Calu3 (cell line): ENCODE measurements around the gene CLPTM1. TPM values are rescaled to one million over a fixed set of nuclear protein-coding genes. Genes with fewer than 3 reads are reported as not detected.

ENCODE experiments used
- Bru-seq: library from RNA; stranded (reverse); fragments of 400-500 nt; gene quantifications from one replicate; lab custom pipeline; 2021; lab: Mats Ljungman, UMichigan
- BruChase-seq, 2 experiments: library from RNA; stranded (reverse); fragments of 400-500 nt; gene quantifications; one replicate each; lab custom pipeline; 2021; lab: Mats Ljungman, UMichigan
- BruUV-seq: library from RNA; stranded (reverse); fragments of 400-500 nt; replicated peaks from 2 replicates; lab custom pipeline; 2021; lab: Mats Ljungman, UMichigan
- CTCF ChIA-PET: fragments of 300-600 bp; sonication (Branson Sonifier 250); formaldehyde crosslinking; loops from one replicate; lab custom pipeline; 2022; ENCODE audit warnings: antibody characterized with exemption; lab: Charles Lee
- DNase-seq: peaks from one replicate; pipeline ENCODE4 v3.0.0; 2022
- H3K27ac Mint-ChIP-seq: one replicate; pipeline ENCODE4 v1.8.0; 2022; ENCODE audit warnings: mixed read lengths; ENCODE audit not compliant: unreplicated experiment
- H3K27me3 Mint-ChIP-seq: one replicate; pipeline ENCODE4 v1.8.0; 2022; ENCODE audit warnings: mixed read lengths; ENCODE audit not compliant: unreplicated experiment
- H3K36me3 Mint-ChIP-seq: one replicate; pipeline ENCODE4 v1.8.0; 2022; ENCODE audit warnings: mild to moderate bottlenecking, moderate library complexity, mixed read lengths; ENCODE audit not compliant: insufficient read depth, unreplicated experiment
- H3K4me1 Mint-ChIP-seq: one replicate; pipeline ENCODE4 v1.8.0; 2022; ENCODE audit warnings: mild to moderate bottlenecking, low read depth, mixed read lengths; ENCODE audit not compliant: unreplicated experiment
- H3K4me3 Mint-ChIP-seq: one replicate; pipeline ENCODE4 v1.8.0; 2022; ENCODE audit warnings: mild to moderate bottlenecking, low read depth, moderate library complexity, mixed read lengths; ENCODE audit not compliant: unreplicated experiment
- H3K9me3 Mint-ChIP-seq: one replicate; pipeline ENCODE4 v1.8.0; 2022; ENCODE audit warnings: low read depth, mixed read lengths; ENCODE audit not compliant: unreplicated experiment
- CTCF ChIP-seq: fragments of 200-600 bp; IDR thresholded peaks from one replicate; pipeline ENCODE4 v1.8.0; 2022; ENCODE audit warnings: antibody characterized with exemption; ENCODE audit not compliant: unreplicated experiment
- intact Hi-C: fragments of 100-400 bp; cut with micrococcal nuclease; formaldehyde crosslinking; loops from one replicate; pipeline ENCODE4 v1.10.0; 2022; ENCODE audit not compliant: unreplicated experiment
- long read RNA-seq: library from polyadenylated mRNA; stranded (forward); transcript quantifications from one replicate; pipeline ENCODE4 v2.0.0, GENCODE V29; 2022
- total RNA-seq: library from RNA; stranded (reverse); gene quantifications from 2 replicates; pipeline ENCODE4 v1.2.3, GENCODE V29; 2022

CLPTM1 gene
- total RNA-seq = 172 and 183 TPM in 2 replicates
- Bru-seq, nascent RNA = percentile 69 among the genes with signal in this experiment
- percentile 83 among the genes with signal in this experiment for BruChase-seq, experiment 1, labeled RNA remaining after a 6-hour chase
- BruChase-seq, experiment 2, labeled RNA remaining after a 2-hour chase = percentile 73 among the genes with signal in this experiment
- long read RNA-seq, transcript CLPTM1-201 (14 exons, 2,604 nt) = major isoform, 46 of 59 reads
- long read RNA-seq, partial matches to known transcripts = 2 of 59 reads
- long read RNA-seq, other reads (novel, unspliced or antisense) = 11 of 59 reads

- H3K27me3 Mint-ChIP-seq = no peaks in the 10 kb centered on the region
- TSS peak; percentile 87 for BruUV-seq
- TF ChIP-seq CTCF = no peak
- H3K4me1 Mint-ChIP-seq = peaks cover 16% of the 10 kb centered on the region
- peak within 1 kb of the TSS; percentile 96 for H3K27ac Mint-ChIP-seq
- CTCF ChIA-PET = interaction anchor here (0.6 to 1.6 kb wide), 5 partner anchors 44 to 231 kb away, joined by 3 to 4 read pairs (median 3); partner anchors contain the start of gene APOE
- peaks cover 28% of the 10 kb centered on the region for H3K36me3 Mint-ChIP-seq
- peak within 1 kb of the TSS; percentile 88 for H3K4me3 Mint-ChIP-seq
- intact Hi-C loops = no loop called here
- peak; percentile 98 for DNase-seq
- no peaks in the 10 kb centered on the region for H3K9me3 Mint-ChIP-seq
Measured at GRCh38 chr19:44954649-44955504, at the start of gene CLPTM1. Gene CLPTM1 (plus strand): TSS chr19:44955380. CDS start chr19:44955396, 16 bp downstream.

- H3K4me3 Mint-ChIP-seq = peak within 1 kb of the TSS; percentile 45
- peaks cover 49% of the 10 kb centered on the region for H3K27me3 Mint-ChIP-seq
- intact Hi-C loops = no loop called here
- CTCF ChIA-PET = interaction anchor here (0.6 to 1.1 kb wide), 5 partner anchors 49 to 603 kb away, joined by 3 to 14 read pairs (median 3); partner anchors contain the start of gene CLPTM1
- peaks cover 14% of the 10 kb centered on the region for H3K4me1 Mint-ChIP-seq
- H3K27ac Mint-ChIP-seq = peak within 1 kb of the TSS; percentile 24
- peaks cover 60% of the 10 kb centered on the region for H3K36me3 Mint-ChIP-seq
- no TSS peak for BruUV-seq
- H3K9me3 Mint-ChIP-seq = no peaks in the 10 kb centered on the region
- no peak for TF ChIP-seq CTCF
- no peak for DNase-seq
Measured at GRCh38 chr19:44905437-44906160, 49.6 kb upstream of the CLPTM1 start, which contains the start of gene APOE. Gene APOE (plus strand): TSS chr19:44905796. CDS start chr19:44906625, 829 bp downstream.

GRCh38 chr19:44907613-44908012 lies 47.6 kb upstream of the CLPTM1 start:
- Mint-ChIP-seq H3K27me3 (peaks cover 49% of the 10 kb centered on the region), H3K4me3 (no peak overlapping the region), H3K9me3 (no peaks in the 10 kb centered on the region), H3K27ac (no peak overlapping the region), H3K4me1 (peaks cover 24% of the 10 kb centered on the region), H3K36me3 (peaks cover 41% of the 10 kb centered on the region)
- intact Hi-C loops = no loop called here
- CTCF ChIA-PET = no interaction called here
- no peak for DNase-seq
- no TSS peak for BruUV-seq
- TF ChIP-seq CTCF = no peak
